AG09309 (cell line): ENCODE results near the gene PRKAA2.
"Not testable (repeated sequence)": the region's sequence is repeated elsewhere in the genome, so short reads cannot be mapped to it uniquely, and the experiment has no call there.

Source experiments
- DNase-seq: peaks from one replicate; pipeline ENCODE4 v3.0.0-alpha.2; 2010; ENCODE audit warnings: low read depth
- H3K4me3 ChIP-seq: 2 replicates; pipeline ENCODE4 v1.5.1; 2011; ENCODE audit warnings: mild to moderate bottlenecking, low read depth, low read length, moderate library complexity; ENCODE audit not compliant: control insufficient read depth
- TF ChIP-seq, protein P1 (sequence below): IDR thresholded peaks from 2 replicates; pipeline ENCODE4 v1.5.1; 2011; ENCODE audit warnings: mild to moderate bottlenecking, low read depth, low read length, inconsistent platforms; ENCODE audit not compliant: insufficient read depth, control insufficient read depth; ENCODE audit errors: missing control alignments

The PRKAA2 gene

DNA sequence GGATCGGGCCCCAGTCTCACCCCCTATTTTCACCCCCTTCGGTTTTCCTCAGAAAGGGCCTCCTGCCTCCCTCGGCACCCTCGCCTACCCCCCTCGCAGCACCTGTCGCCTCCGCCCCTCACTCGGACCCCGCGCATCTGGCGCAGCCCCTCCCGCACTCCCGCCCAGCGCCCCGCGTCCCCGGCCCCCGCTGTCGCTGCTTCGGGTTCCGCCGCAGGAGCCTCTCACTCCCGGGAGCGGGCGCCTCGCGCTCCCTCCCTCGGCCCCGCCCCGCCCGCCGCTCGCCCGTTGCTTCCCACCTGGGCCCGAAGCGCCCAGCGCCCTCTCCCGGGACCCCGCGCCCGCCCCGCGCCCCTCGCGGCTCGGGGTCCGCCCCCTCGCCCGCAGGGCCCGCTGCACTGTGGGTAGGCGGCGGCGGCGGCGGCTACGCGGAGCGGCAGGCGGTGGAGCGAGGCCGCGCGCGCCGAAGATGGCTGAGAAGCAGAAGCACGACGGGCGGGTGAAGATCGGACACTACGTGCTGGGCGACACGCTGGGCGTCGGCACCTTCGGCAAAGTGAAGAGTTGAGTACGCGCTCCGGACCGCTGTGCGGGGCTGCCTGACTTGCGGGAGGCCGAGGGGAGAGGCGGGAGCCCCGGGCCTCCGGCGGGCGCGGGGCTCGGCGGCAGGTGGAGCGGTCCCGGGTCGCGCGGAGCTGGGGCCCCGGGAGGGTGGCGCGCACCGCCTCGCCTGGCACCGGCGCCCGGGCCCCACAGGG is at the start of gene PRKAA2:
Gene PRKAA2, plus strand, starts transcription at position 396 of the 758 bp plus-strand sequence. Its CDS starts 74 bp downstream, at position 470.
- TF ChIP-seq, protein P1, sequence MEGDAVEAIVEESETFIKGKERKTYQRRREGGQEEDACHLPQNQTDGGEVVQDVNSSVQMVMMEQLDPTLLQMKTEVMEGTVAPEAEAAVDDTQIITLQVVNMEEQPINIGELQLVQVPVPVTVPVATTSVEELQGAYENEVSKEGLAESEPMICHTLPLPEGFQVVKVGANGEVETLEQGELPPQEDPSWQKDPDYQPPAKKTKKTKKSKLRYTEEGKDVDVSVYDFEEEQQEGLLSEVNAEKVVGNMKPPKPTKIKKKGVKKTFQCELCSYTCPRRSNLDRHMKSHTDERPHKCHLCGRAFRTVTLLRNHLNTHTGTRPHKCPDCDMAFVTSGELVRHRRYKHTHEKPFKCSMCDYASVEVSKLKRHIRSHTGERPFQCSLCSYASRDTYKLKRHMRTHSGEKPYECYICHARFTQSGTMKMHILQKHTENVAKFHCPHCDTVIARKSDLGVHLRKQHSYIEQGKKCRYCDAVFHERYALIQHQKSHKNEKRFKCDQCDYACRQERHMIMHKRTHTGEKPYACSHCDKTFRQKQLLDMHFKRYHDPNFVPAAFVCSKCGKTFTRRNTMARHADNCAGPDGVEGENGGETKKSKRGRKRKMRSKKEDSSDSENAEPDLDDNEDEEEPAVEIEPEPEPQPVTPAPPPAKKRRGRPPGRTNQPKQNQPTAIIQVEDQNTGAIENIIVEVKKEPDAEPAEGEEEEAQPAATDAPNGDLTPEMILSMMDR, result no peak
- DNase-seq, result no peak
- peak within 1 kb of the TSS; percentile 36 for H3K4me3 ChIP-seq

DNA sequence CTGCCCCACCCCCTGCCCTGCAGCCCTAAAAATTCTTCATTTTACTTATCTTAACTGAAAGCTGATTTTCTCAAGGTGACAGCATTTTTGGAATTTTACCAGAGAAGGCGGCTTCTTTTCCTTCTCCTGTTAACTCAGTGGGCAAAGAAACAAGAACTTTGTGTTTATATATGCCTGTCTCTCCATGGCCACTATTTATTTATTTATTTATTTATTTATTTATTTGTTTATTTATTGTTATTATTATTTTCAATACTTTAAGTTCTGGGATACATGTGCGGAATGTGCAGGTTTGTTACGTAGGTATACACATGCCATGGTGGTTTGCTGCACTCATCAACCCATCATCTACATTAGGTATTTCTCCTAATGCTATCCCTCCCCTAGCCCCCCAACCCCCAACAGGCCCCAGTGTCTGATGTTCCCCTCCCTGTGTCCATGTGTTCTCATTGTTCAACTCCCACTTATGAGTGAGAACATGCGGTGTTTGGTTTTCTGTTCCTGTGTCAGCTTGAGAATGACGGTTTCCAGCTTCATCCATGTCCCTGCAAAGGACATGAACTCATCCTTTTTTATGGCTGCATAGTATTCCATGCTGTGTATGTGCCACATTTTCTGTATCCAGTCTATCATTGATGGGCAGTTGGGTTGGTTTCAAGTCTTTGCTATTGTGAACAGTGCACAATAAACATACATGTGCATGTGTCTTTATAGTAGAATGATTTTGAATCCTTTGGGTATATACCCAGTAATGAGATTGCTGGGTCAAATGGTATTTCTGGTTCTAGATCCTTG is 49.5 kb upstream of the PRKAA2 start:
- not testable (repeated sequence) for DNase-seq, H3K4me3 ChIP-seq

DNA sequence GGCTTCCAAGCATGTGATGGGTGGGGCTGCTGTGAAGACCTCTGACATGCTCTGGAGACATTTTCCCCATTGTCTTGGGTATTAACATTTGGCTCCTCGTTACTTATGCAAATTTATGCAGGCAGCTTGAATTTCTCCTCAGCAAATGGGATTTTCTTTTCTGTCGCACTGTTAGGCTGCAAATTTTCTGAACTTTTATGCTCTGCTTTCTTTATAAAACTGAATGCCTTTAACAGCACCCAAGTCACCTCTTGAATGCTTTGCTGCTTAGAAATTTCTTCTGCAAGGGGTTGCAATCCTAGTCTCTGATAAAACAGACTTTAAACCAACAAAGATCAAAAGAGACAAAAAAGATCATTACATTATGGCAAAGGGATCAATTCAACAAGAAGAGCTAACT is 35.0 kb upstream of the PRKAA2 start:
- not testable (repeated sequence) for H3K4me3 ChIP-seq, DNase-seq

GRCh38 chr1:56610770-56611169 is 34.3 kb upstream of the PRKAA2 start:
- not testable (repeated sequence) for DNase-seq, H3K4me3 ChIP-seq

DNA sequence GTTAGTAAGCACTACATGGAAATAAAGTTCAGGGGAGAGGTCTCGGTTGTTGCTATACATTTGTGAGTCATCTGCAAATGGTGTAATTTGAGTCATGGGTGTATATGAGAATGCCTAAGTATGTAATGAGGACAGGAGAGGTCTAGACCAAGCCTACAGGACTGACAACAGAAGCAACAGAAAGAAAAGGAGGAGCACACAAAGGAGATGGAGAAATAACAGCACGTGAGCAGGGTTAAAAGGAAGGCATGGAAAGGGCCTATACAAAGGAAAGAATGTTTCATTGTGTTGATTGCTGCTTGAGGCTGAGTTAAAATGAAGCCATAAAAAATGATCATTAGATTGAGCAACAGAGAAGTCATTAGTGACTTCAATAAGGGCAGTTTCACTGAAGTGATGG is 28.0 kb upstream of the PRKAA2 start:
- H3K4me3 ChIP-seq, result no peak overlapping the region
- TF ChIP-seq, protein P1, result no peak
- DNase-seq, result no peak

- no peak overlapping the region for H3K4me3 ChIP-seq
- TF ChIP-seq, protein P1, result no peak
- no peak for DNase-seq
Measured at GRCh38 chr1:56625819-56626440, 19.2 kb upstream of the PRKAA2 start.

GRCh38 chr1:56626546-56626945 is 18.6 kb upstream of the PRKAA2 start:
- TF ChIP-seq, protein P1, result no peak
- no peak overlapping the region for H3K4me3 ChIP-seq
- DNase-seq, result peak; percentile 35

DNA sequence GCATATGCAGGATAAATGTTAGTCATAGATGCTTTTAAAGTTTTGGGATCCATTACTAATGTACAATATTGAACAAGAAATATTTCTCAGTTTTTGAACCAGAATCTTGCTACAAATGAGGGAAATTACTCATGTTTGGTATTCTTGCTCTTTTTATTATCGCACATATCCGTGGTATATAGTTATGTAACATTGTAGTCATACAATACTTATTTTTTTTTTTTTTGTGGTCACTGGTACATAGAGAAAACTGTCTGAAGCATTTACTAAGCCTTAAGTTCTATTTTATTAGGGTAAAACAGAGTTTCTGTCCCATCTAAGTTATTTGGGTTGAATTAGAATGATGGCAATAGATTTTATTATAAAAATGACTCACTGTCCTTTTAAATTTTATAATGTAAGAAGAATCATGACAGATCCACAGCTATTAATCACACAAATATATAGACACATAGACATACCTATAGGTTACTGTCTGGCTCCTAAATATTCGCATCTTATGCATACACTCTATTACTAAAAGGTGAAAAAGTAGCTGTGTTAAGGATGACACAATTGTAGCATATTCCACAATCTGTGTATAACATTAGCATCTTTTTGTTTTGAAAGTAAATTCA is 18.0 kb upstream of the PRKAA2 start:
- DNase-seq, result no peak
- no peak overlapping the region for H3K4me3 ChIP-seq
- TF ChIP-seq, protein P1, result no peak
